Hepatocyte (in vitro differentiated cells): ENCODE measurements around the gene NAPSA. TPM values are rescaled to one million over a fixed set of nuclear protein-coding genes. Genes with fewer than 3 reads are reported as not detected.

Experiments used
- DNase-seq: peaks from one replicate; pipeline ENCODE4 v3.0.0-alpha.2; 2016; ENCODE audit warnings: low spot score
- H2AFZ ChIP-seq: fragments of 200-600 bp; sonication (generic); 2 replicates; pipeline ENCODE4 v1.6.0; 2016; ENCODE audit warnings: antibody characterized with exemption, mild to moderate bottlenecking
- H3K27ac ChIP-seq: fragments of 200-600 bp; sonication (generic); 2 replicates; pipeline ENCODE4 v1.5.1; 2016; ENCODE audit warnings: mild to moderate bottlenecking
- H3K27me3 ChIP-seq: fragments of 200-600 bp; sonication (generic); 2 replicates; pipeline ENCODE4 v1.6.1; 2016
- H3K36me3 ChIP-seq: fragments of 200-600 bp; sonication (generic); replicated peaks from 2 replicates; pipeline ENCODE4 v1.5.1; 2016; ENCODE audit warnings: low read depth; ENCODE audit not compliant: insufficient read depth
- H3K4me1 ChIP-seq: fragments of 200-600 bp; sonication (generic); 2 replicates; pipeline ENCODE4 v1.5.1; 2016; ENCODE audit warnings: mild to moderate bottlenecking, moderate library complexity; ENCODE audit not compliant: insufficient read depth
- H3K4me2 ChIP-seq: fragments of 200-600 bp; sonication (generic); 2 replicates; pipeline ENCODE4 v1.6.0; 2016
- H3K4me3 ChIP-seq: fragments of 200-600 bp; sonication (generic); 2 replicates; pipeline ENCODE4 v1.5.1; 2016; ENCODE audit warnings: mild to moderate bottlenecking
- H3K79me2 ChIP-seq: fragments of 200-600 bp; sonication (generic); 2 replicates; pipeline ENCODE4 v1.6.0; 2017; ENCODE audit warnings: mild to moderate bottlenecking
- H3K9me2 ChIP-seq: fragments of 200-600 bp; sonication (generic); replicated peaks from 2 replicates; pipeline ENCODE4 v1.6.0; 2017; ENCODE audit warnings: mild to moderate bottlenecking; ENCODE audit not compliant: insufficient read depth
- H3K9me3 ChIP-seq: fragments of 200-600 bp; sonication (generic); 2 replicates; pipeline ENCODE4 v1.5.1; 2016; ENCODE audit warnings: low read depth, mild to moderate bottlenecking
- H4K20me1 ChIP-seq: fragments of 200-600 bp; sonication (generic); 2 replicates; pipeline ENCODE4 v1.6.0; 2016; ENCODE audit warnings: mild to moderate bottlenecking; ENCODE audit not compliant: insufficient read depth, poor library complexity, severe bottlenecking
- CTCF ChIP-seq: fragments of 200-600 bp; sonication (generic); IDR thresholded peaks from 2 replicates; pipeline ENCODE4 v1.5.1; 2016; ENCODE audit warnings: antibody characterized with exemption, mild to moderate bottlenecking; ENCODE audit not compliant: poor library complexity
- EZH2 ChIP-seq: fragments of 200-600 bp; sonication (generic); IDR thresholded peaks from 2 replicates; pipeline ENCODE4 v1.6.1; 2016; ENCODE audit warnings: antibody characterized with exemption, mild to moderate bottlenecking, borderline replicate concordance
- EZH2phosphoT487 ChIP-seq: fragments of 200-600 bp; sonication (generic); IDR thresholded peaks from one replicate; pipeline ENCODE4 v1.6.1; 2018; ENCODE audit warnings: antibody characterized with exemption, mild to moderate bottlenecking, low read depth, moderate library complexity; ENCODE audit not compliant: unreplicated experiment, severe bottlenecking
- WGBS: methylation state at CpG from one replicate; pipeline ENCODE4 v1.1.6; 2016; ENCODE audit warnings: low lambda C conversion rate; ENCODE audit errors: missing lambda C conversion rate; 5-methylcytosine and 5-hydroxymethylcytosine counted together
- polyA plus RNA-seq: library from polyadenylated mRNA; unstranded; fragments of >200 nt; fragmentation: Nextera tagmentation; extraction: Ambion mirVana; gene quantifications from 2 replicates; pipeline ENCODE4 v1.2.1, GENCODE V29; 2016
- total RNA-seq: library from RNA; depleted of rRNA; stranded (reverse); fragments of >200 nt; gene quantifications from 2 replicates; pipeline ENCODE4 v1.2.3, GENCODE V29; 2014

NAPSA gene
- total and polyA plus RNA-seq, 2 experiments from 2014 or later = 2.7 to 7.3 TPM

DNA sequence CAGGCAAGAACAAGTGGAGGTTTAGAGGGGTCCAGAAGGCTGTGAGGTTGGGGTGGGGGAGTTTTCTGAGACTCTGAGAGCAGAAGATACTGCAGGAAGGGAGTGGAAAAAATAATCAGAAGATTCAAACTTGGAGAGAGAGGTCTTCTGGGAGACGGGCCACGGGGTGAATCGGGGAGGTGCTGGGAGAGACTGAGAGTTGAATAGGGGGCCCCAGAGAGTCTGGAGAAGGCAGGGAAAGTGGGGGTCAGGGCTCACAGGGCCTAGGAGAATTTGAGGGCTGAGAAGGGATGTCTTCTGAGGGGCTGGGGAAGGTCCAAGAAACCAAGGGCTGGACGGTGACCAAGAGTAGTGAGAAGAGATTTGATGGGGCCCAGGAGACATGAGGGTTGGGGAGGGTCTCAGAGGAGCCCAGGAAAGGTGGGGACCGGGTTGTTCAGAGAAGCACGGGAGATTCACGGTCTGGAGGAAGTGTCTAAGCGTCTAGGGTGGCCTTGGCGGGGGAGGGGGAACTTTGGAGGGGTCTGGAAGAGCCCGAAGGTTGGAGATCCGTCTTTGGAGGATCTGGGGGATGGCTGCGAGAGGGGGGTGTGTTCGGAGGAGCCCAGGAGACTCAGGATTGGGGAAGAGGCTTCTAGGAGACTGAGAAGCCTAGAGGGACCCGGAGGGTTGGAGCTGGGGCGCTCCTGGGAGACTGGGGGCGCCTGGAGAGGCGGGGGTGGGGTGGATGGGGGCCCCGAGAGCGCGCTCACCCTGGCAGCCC, 37.8 kb downstream of the NAPSA start:
- peaks cover 15% of the 10 kb centered on the region for H3K4me1 ChIP-seq
- TF ChIP-seq EZH2phosphoT487 (no peak), EZH2 (peak; percentile 51)
- no peaks in the 10 kb centered on the region for H3K36me3 ChIP-seq
- no peaks in the 10 kb centered on the region for H3K79me2 ChIP-seq
- peaks cover 3% of the 10 kb centered on the region for H4K20me1 ChIP-seq
- no peaks in the 10 kb centered on the region for H3K9me2 ChIP-seq
- no peak for DNase-seq
- peaks cover 30% of the 10 kb centered on the region for H3K27me3 ChIP-seq
- no peak overlapping the region for H2AFZ ChIP-seq
- H3K27ac ChIP-seq = no peak overlapping the region
- WGBS = 58% methylated on average over 14 of the region's 20 CpGs
- H3K9me3 ChIP-seq = no peaks in the 10 kb centered on the region
- H3K4me3 ChIP-seq = no peak overlapping the region
- peak overlapping the region; percentile 37 for H3K4me2 ChIP-seq

DNA sequence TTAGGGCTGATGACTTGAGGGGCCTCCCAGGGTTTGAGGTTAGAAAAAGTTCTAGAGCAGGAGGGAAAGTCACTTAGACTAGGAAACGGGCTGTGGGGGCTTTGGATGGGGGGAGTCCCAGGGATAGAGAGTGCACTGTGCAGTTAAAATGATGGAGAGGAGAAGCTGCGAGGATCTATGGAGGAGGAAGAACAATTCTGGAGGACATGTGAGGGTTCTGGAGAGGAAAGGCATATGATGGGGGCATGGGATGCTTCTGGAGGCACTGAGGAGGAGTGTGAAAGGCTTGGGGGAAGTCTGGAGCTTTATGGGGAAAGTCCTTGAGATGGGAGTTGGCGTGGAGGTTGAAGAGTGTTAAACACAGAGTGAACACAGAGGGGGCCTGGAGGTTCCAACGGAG, 38.4 kb downstream of the NAPSA start:
- 54% methylated on average over 4 of the region's 4 CpGs for WGBS
- TF ChIP-seq EZH2 (no peak), CTCF (no peak), EZH2phosphoT487 (no peak)
- peaks cover 28% of the 10 kb centered on the region for H3K27me3 ChIP-seq

GRCh38 chr19:50326101-50326664, 39.3 kb downstream of the NAPSA start:
- H3K27me3 ChIP-seq = peaks cover 23% of the 10 kb centered on the region
- peak overlapping the region; percentile 76 for H3K4me2 ChIP-seq
- no peak for DNase-seq
- TF ChIP-seq EZH2phosphoT487 = no peak
- TF ChIP-seq EZH2 = no peak
- no peak for TF ChIP-seq CTCF
- no peak overlapping the region for H2AFZ ChIP-seq
- H3K4me3 ChIP-seq = no peak overlapping the region
- no peaks in the 10 kb centered on the region for H3K9me2 ChIP-seq
- WGBS = 8% methylated on average over 20 of the region's 26 CpGs
- H3K9me3 ChIP-seq = no peaks in the 10 kb centered on the region
- H3K27ac ChIP-seq = no peak overlapping the region
- peaks cover 3% of the 10 kb centered on the region for H4K20me1 ChIP-seq
- no peaks in the 10 kb centered on the region for H3K36me3 ChIP-seq
- no peaks in the 10 kb centered on the region for H3K79me2 ChIP-seq
- H3K4me1 ChIP-seq = peaks cover 11% of the 10 kb centered on the region

More for the DNA sequence above, 38.4 kb downstream of the NAPSA start:
- H3K4me2 ChIP-seq = peak overlapping the region; percentile 76
- no peak overlapping the region for H3K4me3 ChIP-seq
- H3K4me1 ChIP-seq = peaks cover 14% of the 10 kb centered on the region
- H3K9me3 ChIP-seq = no peaks in the 10 kb centered on the region
- DNase-seq = no peak
- H4K20me1 ChIP-seq = peaks cover 3% of the 10 kb centered on the region
- no peaks in the 10 kb centered on the region for H3K9me2 ChIP-seq
- H3K36me3 ChIP-seq = no peaks in the 10 kb centered on the region
- no peaks in the 10 kb centered on the region for H3K79me2 ChIP-seq
- H3K27ac ChIP-seq = no peak overlapping the region
- H2AFZ ChIP-seq = no peak overlapping the region
